SK-MEL-5 (cell line): Measurements from ENCODE around the gene ZNRF3. TPM values are rescaled to one million over a fixed set of nuclear protein-coding genes. Genes with fewer than 3 reads are reported as not detected.
"Not testable (repeated sequence)": the region's sequence is repeated elsewhere in the genome, so short reads cannot be mapped to it uniquely, and the experiment has no call there.

Experiments
- DNase-seq: peaks from one replicate; pipeline ENCODE4 v3.0.0-alpha.2; 2016; ENCODE audit warnings: low read depth, low spot score
- in situ Hi-C: cut with HindIII; loops from 2 replicates; pipeline ENCODE4 v1.10.0; 2016; ENCODE audit warnings: low sequenced_read_pairs, high pct_unique_total_duplicates, low pct_unique_long_range_greater_than_20kb
- polyA plus RNA-seq, 2 experiments: library from polyadenylated mRNA; depleted of rRNA; stranded (reverse); fragments of >200 nt; gene quantifications; 2 replicates each; pipeline ENCODE4 v1.2.3, GENCODE V29; 2015
- total RNA-seq: library from RNA; depleted of rRNA; stranded (reverse); fragments of >200 nt; shearing (Covaris generic); gene quantifications from 2 replicates; pipeline ENCODE4 v1.2.3, GENCODE V29; 2014; rRNA removed

The ZNRF3 gene
- 4.3 and 4.6 TPM in 2 replicates for total RNA-seq
- 8.9 and 10.7 TPM in 2 replicates for polyA plus RNA-seq (2015; cell fraction: cytosol; rRNA removed)
- 3.0 and 3.3 TPM in 2 replicates for polyA plus RNA-seq (2015; cell fraction: nucleus; rRNA removed)

DNA sequence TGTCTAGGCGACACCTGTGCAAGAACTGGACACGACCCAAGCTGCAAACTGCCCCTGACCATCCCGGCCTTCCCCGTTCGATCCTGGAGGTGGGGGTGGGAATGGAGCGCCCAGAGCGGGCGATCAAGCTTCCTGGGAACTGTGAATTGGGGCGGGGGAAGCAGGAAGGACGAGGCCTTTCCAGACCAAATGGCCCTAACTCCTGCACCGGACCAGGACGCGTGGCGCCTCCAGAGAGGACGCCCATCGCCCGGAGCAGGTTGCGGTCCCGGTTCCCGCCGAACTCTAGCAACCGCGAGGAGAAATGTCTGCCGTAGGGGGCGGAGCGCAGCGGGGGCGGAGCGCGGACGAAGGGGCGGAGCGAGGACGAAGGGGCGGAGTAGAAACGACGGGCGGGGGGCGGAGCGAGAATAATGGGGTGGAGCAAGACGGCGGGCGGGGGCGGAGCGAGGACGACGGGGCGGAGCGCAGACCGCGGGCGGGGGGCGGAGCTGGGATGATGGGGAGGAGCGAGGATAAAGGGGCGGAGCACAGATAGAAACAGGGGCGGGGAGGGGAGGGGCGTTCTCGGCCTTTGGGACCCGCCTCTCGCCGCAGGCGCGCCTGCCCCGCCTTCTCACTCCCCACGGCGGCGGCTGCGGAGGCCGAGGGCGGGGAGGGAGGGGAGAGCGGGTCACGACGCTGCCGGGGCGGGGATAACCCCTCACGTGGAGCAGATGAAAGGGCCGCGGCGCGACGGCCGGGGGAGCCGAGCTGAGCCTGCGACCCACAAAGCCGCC, at the start of gene ZNRF3:
ZNRF3 (plus strand) TSS at position 695 of the 779 bp plus-strand sequence. CDS start 195 bp downstream, outside the sequence.
- peak; percentile 91 for DNase-seq
- in situ Hi-C loops, result no loop called here

- in situ Hi-C loops, result no loop called here
- no peak for DNase-seq
Measured at GRCh38 chr22:28835630-28836189, 47.7 kb upstream of the ZNRF3 start.

GRCh38 chr22:28837640-28838039, 45.7 kb upstream of the ZNRF3 start:
- no peak for DNase-seq
- in situ Hi-C loops, result no loop called here

- DNase-seq, result no peak
- in situ Hi-C loops, result no loop called here
Measured at GRCh38 chr22:28838971-28839370, 44.4 kb upstream of the ZNRF3 start.

GRCh38 chr22:28841111-28841510, 42.3 kb upstream of the ZNRF3 start:
- DNase-seq, result no peak
- in situ Hi-C loops, result no loop called here

DNA sequence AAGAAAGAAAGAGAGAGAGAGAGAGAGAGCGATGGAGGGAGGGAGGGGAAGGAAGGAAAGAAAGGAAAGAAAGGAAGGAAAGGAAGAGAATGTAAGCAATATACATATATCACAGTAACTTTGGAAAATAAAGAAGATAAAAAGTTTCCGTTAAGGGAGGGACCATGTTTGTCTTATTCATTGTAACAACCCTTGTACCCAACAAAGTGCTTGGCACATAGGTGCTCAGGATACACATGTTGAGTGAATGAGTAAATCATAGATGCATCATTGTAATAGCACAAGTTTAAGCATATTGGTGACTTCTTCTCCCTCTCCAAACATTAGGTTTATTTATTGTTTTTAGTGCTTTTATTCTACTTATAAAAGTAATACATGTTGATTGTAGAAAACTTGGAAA, 39.7 kb upstream of the ZNRF3 start:
- no peak for DNase-seq
- in situ Hi-C loops, result no loop called here

GRCh38 chr22:28844277-28844676, 39.1 kb upstream of the ZNRF3 start:
- in situ Hi-C loops, DNase-seq: not testable (repeated sequence)

DNA sequence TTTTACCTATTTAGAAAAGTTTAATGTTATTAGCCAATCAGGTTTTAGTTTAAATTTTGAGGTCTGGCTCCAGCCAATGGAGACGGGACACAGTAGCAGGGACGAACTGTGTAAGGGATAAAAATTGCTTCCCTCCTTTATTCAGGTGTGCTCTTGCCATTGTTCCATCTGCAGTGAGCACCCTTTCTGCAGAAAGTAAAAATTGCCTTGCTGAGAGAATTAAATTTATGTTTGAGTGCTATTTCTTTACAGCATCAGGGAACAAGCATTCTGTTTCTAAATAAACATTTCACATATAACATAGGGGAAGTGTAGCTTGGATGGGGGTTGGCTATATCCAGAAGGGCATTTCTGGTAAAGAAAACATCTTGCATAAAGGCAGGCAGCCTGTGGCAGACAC, 36.4 kb upstream of the ZNRF3 start:
- in situ Hi-C loops, result no loop called here
- no peak for DNase-seq

DNA sequence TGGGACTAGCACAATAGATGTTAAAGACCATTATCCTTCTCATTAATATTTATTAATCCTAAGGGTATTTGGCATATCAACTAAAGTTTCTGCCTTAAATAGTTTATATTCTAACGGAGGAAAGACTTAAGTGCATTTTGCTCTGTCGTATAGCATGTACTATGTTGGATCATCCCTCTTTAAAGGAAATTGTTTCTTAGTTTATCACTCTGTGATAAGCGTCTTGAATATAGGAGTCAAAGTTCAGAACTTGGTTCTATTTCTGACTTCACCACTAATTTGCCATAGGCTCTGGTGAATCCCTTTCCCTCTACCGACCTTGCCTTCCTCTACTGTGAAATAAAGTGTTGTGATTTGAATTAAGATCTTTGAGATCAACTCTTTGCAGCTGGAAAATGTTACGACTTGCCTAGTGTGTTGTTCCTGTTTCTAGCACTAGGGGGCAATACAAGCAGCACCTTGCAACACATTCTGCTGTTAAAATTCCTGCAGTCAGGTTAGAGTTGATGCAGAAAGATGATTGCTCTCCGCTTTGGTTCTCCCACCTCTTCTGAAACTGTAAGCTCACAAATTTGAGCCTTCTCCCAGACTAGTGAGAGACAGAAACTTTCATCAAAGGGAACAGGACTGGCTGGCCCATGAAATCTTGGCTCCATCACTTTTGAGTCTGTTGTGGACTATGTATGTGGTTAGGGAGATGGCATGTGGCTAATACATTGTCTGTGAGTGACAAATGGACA, 27.8 kb upstream of the ZNRF3 start:
- in situ Hi-C loops, result no loop called here
- peak; percentile 80 for DNase-seq

DNA sequence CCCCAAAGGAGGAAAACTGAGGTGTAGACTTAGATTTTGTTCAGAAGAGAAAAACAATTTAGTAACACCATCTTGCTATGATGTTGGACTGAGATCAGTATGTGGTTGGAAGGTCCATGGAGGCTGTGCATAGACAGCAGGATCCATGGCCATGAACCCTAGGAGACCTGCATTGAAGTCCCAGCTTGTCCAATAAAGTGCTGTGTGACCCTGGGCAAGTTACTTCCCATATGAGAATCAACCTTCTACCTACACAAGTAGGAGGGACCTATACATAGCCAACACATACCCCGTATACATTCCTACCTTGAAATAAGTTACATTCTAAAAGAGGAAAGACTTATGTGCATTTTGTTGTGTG, 27.3 kb upstream of the ZNRF3 start:
- no peak for DNase-seq
- in situ Hi-C loops, result no loop called here

DNA sequence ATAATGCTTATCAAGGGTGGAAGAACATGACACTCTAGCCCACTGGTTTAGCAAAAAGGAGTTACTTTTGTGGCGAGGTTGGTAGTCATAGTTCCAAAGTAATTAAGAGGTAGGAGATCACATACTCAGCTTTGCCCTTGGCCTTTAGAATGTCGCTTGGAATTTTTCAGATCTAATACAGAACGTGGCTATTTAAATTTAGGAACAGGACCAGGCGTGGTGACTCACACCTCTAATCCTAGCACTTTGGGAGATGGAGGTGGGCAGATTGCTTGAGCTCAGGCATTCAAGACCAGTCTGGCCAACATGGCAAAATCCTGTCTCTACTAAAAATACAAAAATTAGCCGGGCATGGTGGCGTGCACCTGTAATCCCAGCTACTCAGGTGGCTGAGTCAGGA, 26.1 kb upstream of the ZNRF3 start:
- DNase-seq, result no peak
- in situ Hi-C loops, result no loop called here

GRCh38 chr22:28864878-28865596, 18.3 kb upstream of the ZNRF3 start:
- no peak for DNase-seq
- in situ Hi-C loops, result no loop called here

DNA sequence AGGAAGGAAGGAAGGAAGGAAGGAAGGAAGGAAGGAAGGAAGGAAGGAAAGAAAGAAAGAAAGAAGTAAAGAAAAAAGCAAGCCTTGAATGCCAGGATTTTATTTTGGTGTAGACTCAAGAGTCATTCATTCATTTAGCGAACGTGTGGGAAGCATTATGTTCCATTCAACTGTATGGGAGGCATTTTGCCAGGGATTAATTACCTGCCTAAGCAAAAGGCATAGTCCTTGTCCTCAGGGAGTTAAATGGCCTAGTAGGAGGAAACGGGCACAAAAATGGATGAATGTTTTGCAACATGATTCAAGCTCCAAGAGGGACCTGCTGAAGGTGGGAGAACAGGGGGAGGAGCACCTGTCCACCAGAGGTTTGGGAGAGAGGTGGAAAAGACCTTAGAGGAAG, 16.2 kb upstream of the ZNRF3 start:
- DNase-seq, result no peak
- in situ Hi-C loops, result no loop called here

GRCh38 chr22:28868389-28868788, 15.0 kb upstream of the ZNRF3 start:
- DNase-seq, in situ Hi-C loops: not testable (repeated sequence)

DNA sequence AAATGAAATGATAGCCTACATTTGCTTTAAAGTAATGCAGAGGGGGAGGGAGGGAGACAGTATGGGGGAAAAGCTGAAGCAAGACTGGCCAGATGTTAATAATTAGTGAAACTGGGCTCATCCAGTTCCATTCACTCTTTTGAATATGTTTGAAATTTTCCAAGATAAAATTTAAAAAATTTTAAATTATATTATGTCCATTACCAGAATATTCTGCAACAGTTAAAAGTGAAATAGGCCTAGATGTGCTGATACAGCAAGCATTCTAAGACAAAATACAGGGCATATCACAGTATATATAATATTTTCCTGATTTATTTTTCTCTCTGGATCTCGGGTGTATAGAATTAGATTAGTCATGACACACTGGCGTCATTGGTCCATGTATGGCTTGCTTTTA, 13.6 kb upstream of the ZNRF3 start:
- in situ Hi-C loops, result no loop called here
- DNase-seq, result no peak

DNA sequence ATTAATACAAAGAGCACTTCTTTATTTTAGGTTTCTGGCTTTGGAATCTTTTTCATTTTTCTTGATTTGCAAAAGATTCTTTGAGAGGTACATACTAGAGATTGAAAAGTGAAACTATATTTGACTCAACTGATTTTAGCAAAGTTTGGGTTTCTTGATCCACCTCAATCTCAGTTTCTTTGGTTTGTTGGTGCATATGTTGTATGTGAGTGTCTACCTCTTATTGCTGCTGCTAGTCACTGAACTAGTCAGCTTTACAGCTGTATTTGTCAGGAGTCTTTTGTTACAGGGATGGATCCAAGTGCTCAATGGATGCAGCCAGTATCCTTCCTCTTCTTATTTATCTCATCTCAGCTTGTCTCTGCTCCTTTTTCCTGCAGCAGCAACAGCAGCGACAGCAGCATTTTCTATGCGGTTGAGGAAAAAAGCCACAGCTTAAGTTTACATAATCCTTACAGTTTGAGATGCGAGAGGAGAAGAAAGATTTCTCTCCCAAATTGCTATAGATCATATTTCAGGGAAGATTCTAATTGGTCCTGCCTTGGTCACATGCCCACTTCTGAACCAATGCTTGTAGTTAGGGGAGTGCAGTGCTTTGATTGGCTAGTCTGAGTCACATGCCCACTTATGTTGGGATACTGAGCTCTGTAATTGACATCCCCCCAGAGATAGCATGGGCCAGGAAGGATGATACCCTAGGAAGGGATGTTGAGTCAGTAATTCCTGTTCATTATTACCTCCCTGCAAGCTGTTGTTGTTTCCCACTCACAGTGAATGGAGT, 10.0 kb upstream of the ZNRF3 start:
- DNase-seq, result no peak
- in situ Hi-C loops, result no loop called here

- DNase-seq, result no peak
- in situ Hi-C loops, result no loop called here
Measured at GRCh38 chr22:28874061-28874460, 9.3 kb upstream of the ZNRF3 start.
